ENCODE results near the gene CETP. TPM values are rescaled to one million over a fixed set of nuclear protein-coding genes. Genes with fewer than 3 reads are reported as not detected.

The CETP gene
- total RNA-seq, 1 donor from 2014 or later, result not detected

DNA sequence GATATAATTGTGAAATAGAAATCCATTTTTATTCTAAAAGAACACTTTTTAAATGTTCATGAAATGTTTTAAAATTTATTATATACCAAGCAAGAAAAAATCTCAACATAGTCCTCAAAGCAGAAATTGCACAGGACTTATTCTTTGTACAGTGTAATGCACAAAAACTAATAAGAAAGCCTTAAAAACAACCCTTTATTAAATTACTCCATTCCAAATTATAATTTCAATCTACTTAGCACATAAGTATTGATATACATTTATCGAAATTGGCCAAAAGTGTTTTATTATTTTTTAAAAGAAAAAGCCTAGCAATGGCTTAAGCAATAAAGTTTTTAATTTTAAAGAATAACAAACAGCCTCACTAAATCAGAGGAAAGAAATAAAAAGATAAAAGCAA lies 46.7 kb downstream of the CETP start:
- Mint-ChIP-seq H3K36me3 (ENCODE audit: insufficient read depth) (no peaks in the 10 kb centered on the region), H3K4me1 (ENCODE audit: low read depth) (no peaks in the 10 kb centered on the region), H3K4me3 (ENCODE audit: low read depth) (no peak overlapping the region), H3K9me3 (ENCODE audit: low read depth) (no peaks in the 10 kb centered on the region), H3K27me3 (peaks cover 8% of the 10 kb centered on the region), H3K27ac (no peak overlapping the region)
- DNase-seq (ENCODE audit: low spot score, unreplicated experiment), result no peak
- TF ChIP-seq, protein P1, sequence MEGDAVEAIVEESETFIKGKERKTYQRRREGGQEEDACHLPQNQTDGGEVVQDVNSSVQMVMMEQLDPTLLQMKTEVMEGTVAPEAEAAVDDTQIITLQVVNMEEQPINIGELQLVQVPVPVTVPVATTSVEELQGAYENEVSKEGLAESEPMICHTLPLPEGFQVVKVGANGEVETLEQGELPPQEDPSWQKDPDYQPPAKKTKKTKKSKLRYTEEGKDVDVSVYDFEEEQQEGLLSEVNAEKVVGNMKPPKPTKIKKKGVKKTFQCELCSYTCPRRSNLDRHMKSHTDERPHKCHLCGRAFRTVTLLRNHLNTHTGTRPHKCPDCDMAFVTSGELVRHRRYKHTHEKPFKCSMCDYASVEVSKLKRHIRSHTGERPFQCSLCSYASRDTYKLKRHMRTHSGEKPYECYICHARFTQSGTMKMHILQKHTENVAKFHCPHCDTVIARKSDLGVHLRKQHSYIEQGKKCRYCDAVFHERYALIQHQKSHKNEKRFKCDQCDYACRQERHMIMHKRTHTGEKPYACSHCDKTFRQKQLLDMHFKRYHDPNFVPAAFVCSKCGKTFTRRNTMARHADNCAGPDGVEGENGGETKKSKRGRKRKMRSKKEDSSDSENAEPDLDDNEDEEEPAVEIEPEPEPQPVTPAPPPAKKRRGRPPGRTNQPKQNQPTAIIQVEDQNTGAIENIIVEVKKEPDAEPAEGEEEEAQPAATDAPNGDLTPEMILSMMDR (IDR thresholded peaks at IDR 0.05; ENCODE audit: unreplicated experiment), result no peak

DNA sequence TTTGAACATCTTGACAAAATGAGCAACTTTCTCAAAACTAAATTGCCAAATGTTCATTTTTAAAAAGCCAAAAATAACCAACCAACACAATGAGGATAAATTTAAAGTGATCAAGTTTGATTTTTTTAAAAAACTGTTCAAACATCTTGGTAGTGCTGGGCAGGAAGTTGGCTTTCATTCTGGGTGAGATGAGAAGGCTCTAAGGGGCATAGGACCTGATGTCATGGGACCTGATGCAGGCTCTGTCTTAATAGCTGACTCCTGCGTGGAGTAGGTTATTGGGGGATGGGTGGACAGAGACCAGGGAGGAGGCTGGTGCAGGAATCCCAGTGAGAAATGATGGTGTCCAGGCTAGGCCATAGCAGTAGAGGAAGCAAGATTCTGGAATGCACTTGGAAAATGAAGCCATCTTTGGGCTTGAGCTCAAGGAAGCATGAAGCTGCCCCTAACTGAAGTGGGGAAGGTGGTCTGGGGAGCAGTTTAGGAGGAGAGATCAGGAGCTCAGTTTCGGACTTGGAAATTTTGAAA lies 48.0 kb downstream of the CETP start:
- Mint-ChIP-seq H3K9me3 (ENCODE audit: low read depth) (no peaks in the 10 kb centered on the region), H3K4me1 (ENCODE audit: low read depth) (no peaks in the 10 kb centered on the region), H3K36me3 (ENCODE audit: insufficient read depth) (no peaks in the 10 kb centered on the region), H3K27me3 (peaks cover 4% of the 10 kb centered on the region), H3K4me3 (ENCODE audit: low read depth) (no peak overlapping the region), H3K27ac (peak overlapping the region; percentile 3)
- TF ChIP-seq, protein P1 (IDR thresholded peaks at IDR 0.05; ENCODE audit: unreplicated experiment), result no peak
- DNase-seq (ENCODE audit: low spot score, unreplicated experiment), result no peak

DNA sequence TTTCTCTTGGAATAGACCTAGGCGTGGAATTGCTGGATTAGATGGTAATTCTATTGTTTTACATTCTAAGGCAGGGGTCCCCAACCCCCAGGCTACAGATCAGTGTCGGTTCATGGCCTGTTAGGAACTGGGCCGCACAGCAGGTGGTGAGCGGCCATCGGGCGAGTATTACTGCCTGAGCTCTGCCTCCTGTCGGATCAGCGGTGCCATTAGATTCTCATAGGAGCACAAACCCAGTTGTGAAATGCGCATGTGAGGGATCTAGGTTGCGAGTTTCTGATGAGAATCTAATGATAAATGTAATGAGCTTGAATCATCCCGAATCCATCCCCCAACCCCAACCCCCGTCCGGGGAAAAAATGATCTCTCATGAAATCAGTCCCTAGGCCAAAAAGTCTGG lies 50.6 kb downstream of the CETP start:
- no peak overlapping the region for H3K27ac Mint-ChIP-seq
- TF ChIP-seq, protein P1 (IDR thresholded peaks at IDR 0.05; ENCODE audit: unreplicated experiment), result no peak
- no peaks in the 10 kb centered on the region for H3K4me1 Mint-ChIP-seq (ENCODE audit: low read depth)
- peaks cover 12% of the 10 kb centered on the region for H3K27me3 Mint-ChIP-seq
- no peaks in the 10 kb centered on the region for H3K36me3 Mint-ChIP-seq (ENCODE audit: insufficient read depth)
- no peaks in the 10 kb centered on the region for H3K9me3 Mint-ChIP-seq (ENCODE audit: low read depth)
- no peak for DNase-seq (ENCODE audit: low spot score, unreplicated experiment)
- no peak overlapping the region for H3K4me3 Mint-ChIP-seq (ENCODE audit: low read depth)

DNA sequence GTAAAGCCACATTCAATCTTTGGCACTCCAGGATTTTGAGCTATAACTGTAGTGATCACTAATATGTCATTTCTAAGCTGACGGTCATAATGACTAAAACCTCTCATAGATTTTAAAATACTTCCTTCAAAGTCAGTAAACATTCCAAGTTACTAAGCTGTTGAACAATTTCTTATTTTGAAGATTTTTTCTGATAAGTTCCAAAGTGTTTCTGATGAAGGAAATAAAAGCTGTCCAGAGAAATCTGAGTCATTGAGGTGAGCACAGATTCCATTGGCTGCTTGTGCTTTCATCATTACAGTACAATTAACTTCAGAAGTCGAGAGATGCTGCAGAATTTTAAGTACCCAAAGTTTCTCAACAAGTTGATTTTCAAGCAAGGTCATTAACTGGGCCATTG lies 51.5 kb downstream of the CETP start:
- TF ChIP-seq, protein P1 (IDR thresholded peaks at IDR 0.05; ENCODE audit: unreplicated experiment), result no peak
- H3K27ac Mint-ChIP-seq, result no peak overlapping the region
- no peaks in the 10 kb centered on the region for H3K36me3 Mint-ChIP-seq (ENCODE audit: insufficient read depth)
- H3K4me1 Mint-ChIP-seq (ENCODE audit: low read depth), result no peaks in the 10 kb centered on the region
- no peak for DNase-seq (ENCODE audit: low spot score, unreplicated experiment)
- H3K27me3 Mint-ChIP-seq, result peaks cover 15% of the 10 kb centered on the region
- no peaks in the 10 kb centered on the region for H3K9me3 Mint-ChIP-seq (ENCODE audit: low read depth)
- H3K4me3 Mint-ChIP-seq (ENCODE audit: low read depth), result no peak overlapping the region

DNA sequence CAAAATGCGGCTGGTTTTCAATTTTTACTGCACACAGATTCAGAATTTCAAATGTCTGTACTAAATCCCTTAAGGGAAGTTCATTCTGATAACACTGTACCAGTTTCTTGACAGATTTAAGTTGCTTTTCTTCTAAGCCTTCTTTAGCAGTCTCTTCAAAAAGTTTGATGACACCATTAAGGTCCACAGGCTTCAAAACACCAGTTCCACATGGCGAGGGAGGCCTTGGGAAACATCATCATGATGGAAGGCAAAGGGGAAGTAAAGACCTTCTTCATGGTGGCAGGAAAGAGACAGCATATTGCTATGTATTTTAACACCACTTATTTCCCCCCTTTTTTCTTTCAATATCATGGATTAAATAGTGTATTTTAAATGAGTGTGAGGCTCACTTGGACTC lies 52.2 kb downstream of the CETP start:
- H3K27ac Mint-ChIP-seq, result no peak overlapping the region
- no peak for DNase-seq (ENCODE audit: low spot score, unreplicated experiment)
- H3K4me3 Mint-ChIP-seq (ENCODE audit: low read depth), result no peak overlapping the region
- TF ChIP-seq, protein P1 (IDR thresholded peaks at IDR 0.05; ENCODE audit: unreplicated experiment), result no peak
- H3K27me3 Mint-ChIP-seq, result peaks cover 18% of the 10 kb centered on the region
- no peaks in the 10 kb centered on the region for H3K36me3 Mint-ChIP-seq (ENCODE audit: insufficient read depth)
- no peaks in the 10 kb centered on the region for H3K4me1 Mint-ChIP-seq (ENCODE audit: low read depth)
- H3K9me3 Mint-ChIP-seq (ENCODE audit: low read depth), result no peaks in the 10 kb centered on the region

Data from progenitor cell of endocrine pancreas (in vitro differentiated cells).